Endothelial cell of umbilical vein (primary cell): ENCODE results near the gene MAP4K3. TPM values are rescaled to one million over a fixed set of nuclear protein-coding genes. Genes with fewer than 3 reads are reported as not detected.

Experiments used
- BruUV-seq: library from RNA; stranded (reverse); fragments of 400-500 nt; replicated peaks from 2 replicates; lab custom pipeline; 2021; lab: Mats Ljungman, UMichigan
- CTCF ChIA-PET: fragments of 300-600, 350-600 bp; sonication (Branson Sonifier 250); formaldehyde crosslinking; loops from one replicate; lab custom pipeline; 2021; ENCODE audit warnings: antibody characterized with exemption, inconsistent platforms; lab: Charles Lee
- POLR2A ChIA-PET: fragments of 300-600, 350-600 bp; sonication (Branson Sonifier 250); formaldehyde crosslinking; loops from one replicate; lab custom pipeline; 2021; ENCODE audit warnings: antibody characterized with exemption, inconsistent platforms; lab: Charles Lee
- DNase-seq: peaks from one replicate; pipeline ENCODE4 v3.0.0-alpha.2; 2011; ENCODE audit warnings: low read depth, low spot score
- FAIRE-seq: peaks from 2 replicates; lab custom pipeline; 2011; peaks lifted over from hg19 to GRCh38; lab: Jason Lieb, UNC
- H2AFZ ChIP-seq: 2 replicates; pipeline ENCODE4 v1.6.0; 2012; ENCODE audit warnings: low read depth, low read length, control low read depth, inconsistent platforms
- H3K27ac ChIP-seq: 2 replicates; pipeline ENCODE4 v1.5.1; 2011; ENCODE audit warnings: low read depth, mild to moderate bottlenecking, control low read depth, low read length, moderate library complexity; ENCODE audit not compliant: insufficient read depth
- H3K27me3 ChIP-seq, 2 experiments: 2 replicates each; pipeline versions ENCODE4 v1.6.0 to v1.6.1; 2011; ENCODE audit warnings: low read length in 2 of 2, mixed read lengths in 1 of 2; ENCODE audit not compliant: control insufficient read depth in 2 of 2, insufficient read depth in 2 of 2
- H3K36me3 ChIP-seq, 2 experiments: 2 replicates in 1 of 2; 3 replicates in 1 of 2; pipeline ENCODE4 v1.5.1; 2011; ENCODE audit warnings: low read length in 2 of 2, mild to moderate bottlenecking in 1 of 2, moderate library complexity in 1 of 2; ENCODE audit not compliant: control insufficient read depth in 2 of 2, insufficient read depth in 2 of 2; ENCODE audit errors: extremely low read depth in 1 of 2
- H3K4me1 ChIP-seq: 3 replicates; pipeline ENCODE4 v1.5.1; 2011; ENCODE audit warnings: mild to moderate bottlenecking, low read length; ENCODE audit not compliant: control insufficient read depth, insufficient read depth; ENCODE audit errors: extremely low read depth
- H3K4me2 ChIP-seq: 2 replicates; pipeline ENCODE4 v1.6.1; 2011; ENCODE audit warnings: low read length, control low read depth, mixed read lengths; ENCODE audit not compliant: insufficient read depth
- H3K4me3 ChIP-seq, 3 experiments: fragments of 200-600 bp in 1 of 3; sonication (generic), shearing (Covaris generic) in 1 of 3; replicated peaks in 1 of 3; 2 replicates each; pipeline ENCODE4 v1.5.1; 2011 to 2016; ENCODE audit warnings: control low read depth in 3 of 3, low read length in 3 of 3, mild to moderate bottlenecking in 2 of 3, inconsistent platforms in 1 of 3, low read depth in 1 of 3, moderate library complexity in 1 of 3; ENCODE audit not compliant: insufficient read depth in 1 of 3
- H3K79me2 ChIP-seq: 2 replicates; pipeline ENCODE4 v1.6.0; 2012; ENCODE audit warnings: low read length, inconsistent platforms; ENCODE audit not compliant: control insufficient read depth, insufficient read depth
- H3K9ac ChIP-seq: replicated peaks from 2 replicates; pipeline ENCODE3; 2011; ENCODE audit warnings: low read length, control low read depth; ENCODE audit not compliant: insufficient read depth; ENCODE audit errors: extremely low read depth
- H3K9me1 ChIP-seq: replicated peaks from 3 replicates; pipeline ENCODE4 v1.6.0; 2011; ENCODE audit warnings: mild to moderate bottlenecking, low read length; ENCODE audit not compliant: control insufficient read depth, insufficient read depth; ENCODE audit errors: extremely low read depth
- H3K9me3 ChIP-seq: replicated peaks from 2 replicates; pipeline ENCODE4 v1.5.1; 2012; ENCODE audit warnings: low read length, inconsistent platforms; ENCODE audit not compliant: control insufficient read depth, insufficient read depth
- H4K20me1 ChIP-seq: replicated peaks from 2 replicates; pipeline ENCODE3; 2011; ENCODE audit warnings: mild to moderate bottlenecking, low read length; ENCODE audit not compliant: control insufficient read depth, insufficient read depth; ENCODE audit errors: extremely low read depth
- CTCF ChIP-seq, 2 donors: IDR thresholded peaks; 1 replicate in 1 of 2; 2 replicates in 1 of 2; pipeline ENCODE4 v1.5.1; 2011; ENCODE audit warnings: low read length in 2 of 2, mild to moderate bottlenecking in 2 of 2, moderate library complexity in 2 of 2, control low read depth in 1 of 2, inconsistent platforms in 1 of 2, low read depth in 1 of 2; ENCODE audit not compliant: insufficient read depth in 1 of 2; ENCODE audit errors: extremely low read depth in 1 of 2
- EZH2 ChIP-seq: IDR thresholded peaks from 2 replicates; pipeline ENCODE4 v1.6.1; 2012; ENCODE audit warnings: borderline replicate concordance, low read depth, mild to moderate bottlenecking, moderate library complexity, low read length, inconsistent platforms; ENCODE audit not compliant: severe bottlenecking
- FOS ChIP-seq: IDR thresholded peaks from 2 replicates; pipeline ENCODE4 v1.6.1; 2011; ENCODE audit warnings: mild to moderate bottlenecking, low read length, moderate library complexity, borderline replicate concordance; ENCODE audit not compliant: insufficient read depth
- GATA2 ChIP-seq: IDR thresholded peaks from 2 replicates; pipeline ENCODE4 v1.7.0; 2011; ENCODE audit warnings: low read depth, mild to moderate bottlenecking, moderate library complexity, mixed read lengths, low read length; ENCODE audit not compliant: insufficient read length, insufficient read depth
- JUN ChIP-seq: IDR thresholded peaks from 2 replicates; pipeline ENCODE4 v1.6.1; 2011; ENCODE audit warnings: borderline replicate concordance, low read depth; ENCODE audit not compliant: insufficient read length, insufficient read depth
- MAX ChIP-seq: IDR thresholded peaks from 2 replicates; pipeline ENCODE4 v1.6.1; 2011; ENCODE audit not compliant: insufficient read depth, insufficient read length
- MYC ChIP-seq: IDR thresholded peaks from one replicate; pipeline ENCODE4 v1.6.1; 2011; ENCODE audit warnings: mild to moderate bottlenecking, low read depth, low read length
- POLR2A ChIP-seq: IDR thresholded peaks from 2 replicates; pipeline ENCODE4 v1.6.1; 2012; ENCODE audit warnings: low read depth, mild to moderate bottlenecking, control low read depth, low read length
- POLR2AphosphoS5 ChIP-seq: IDR thresholded peaks from 2 replicates; pipeline ENCODE4 v1.6.1; 2012; ENCODE audit warnings: low read depth, mild to moderate bottlenecking, control low read depth, low read length, moderate library complexity; ENCODE audit not compliant: insufficient read depth
- dilution Hi-C: fragments of 300-500 bp; cut with MboI; formaldehyde crosslinking; loops from one replicate; pipeline ENCODE4 v1.15.0; 2019; ENCODE audit warnings: low sequenced_read_pairs; ENCODE audit not compliant: extremely low pct_ligation_motif_present
- intact Hi-C: fragments of 100-400 bp; cut with micrococcal nuclease; formaldehyde crosslinking; loops from one replicate; pipeline ENCODE4 v1.10.0; 2022
- polyA plus RNA-seq, 4 experiments: library from polyadenylated mRNA; depleted of rRNA in 3 of 4; stranded (reverse) in 3 of 4; unstranded in 1 of 4; fragments of >200 nt; gene quantifications; 2 replicates each; pipeline versions ENCODE4 v1.2.1 to v1.2.3, GENCODE V29; 2011 to 2012; ENCODE audit warnings: missing spikeins in 1 of 4
- total RNA-seq: library from RNA; stranded (reverse); gene quantifications from 2 replicates; pipeline ENCODE4 v1.2.3, GENCODE V29; 2021

Gene MAP4K3
- total and polyA plus RNA-seq, 2 donors (not counting 3 experiments of a cell fraction or from before 2014, with no cell fraction given), result 8.0 to 45.9 TPM

- Histone ChIP-seq H2AFZ (no peak overlapping the region), H3K27me3 (no peaks in the 10 kb centered on the region), H3K27ac (no peak overlapping the region), H3K4me3 (no peak overlapping the region), H4K20me1 (no peaks in the 10 kb centered on the region), H3K79me2 (no peaks in the 10 kb centered on the region), H3K9ac (no peak overlapping the region), H3K4me2 (no peak overlapping the region), H3K36me3 (no peaks in the 10 kb centered on the region), H3K9me3 (no peaks in the 10 kb centered on the region), H3K4me1 (peaks cover 32% of the 10 kb centered on the region), H3K9me1 (no peaks in the 10 kb centered on the region)
- CTCF ChIA-PET, result interaction anchor here (0.9 to 1.9 kb wide), 7 partner anchors 11 to 259 kb away, joined by 3 to 9 read pairs (median 4); no protein-coding TSS in a partner anchor
- intact Hi-C loops, result loop anchor here (1.0 kb wide), 3 partner anchors 11 to 43 kb away; no protein-coding TSS in a partner anchor
- POLR2A ChIA-PET, result no interaction called here
- no TSS peak for BruUV-seq
- TF ChIP-seq JUN (no peak), POLR2AphosphoS5 (no peak), MAX (no peak), MYC (no peak), FOS (no peak), CTCF (IDR thresholded peaks at IDR 0.05; ENCODE audit: extremely low read depth in 1 of 2, insufficient read depth in 1 of 2, low read depth in 1 of 2, low read length in 2 of 2) (no peak), GATA2 (no peak), POLR2A (no peak), EZH2 (no peak)
- FAIRE-seq (no peak), DNase-seq (no peak)
- dilution Hi-C loops, result no loop called here
Measured at GRCh38 chr2:39470580-39470979, 33.5 kb upstream of the MAP4K3 start.
